Measurements from ENCODE around the gene TDRD9.

TDRD9 gene

DNA sequence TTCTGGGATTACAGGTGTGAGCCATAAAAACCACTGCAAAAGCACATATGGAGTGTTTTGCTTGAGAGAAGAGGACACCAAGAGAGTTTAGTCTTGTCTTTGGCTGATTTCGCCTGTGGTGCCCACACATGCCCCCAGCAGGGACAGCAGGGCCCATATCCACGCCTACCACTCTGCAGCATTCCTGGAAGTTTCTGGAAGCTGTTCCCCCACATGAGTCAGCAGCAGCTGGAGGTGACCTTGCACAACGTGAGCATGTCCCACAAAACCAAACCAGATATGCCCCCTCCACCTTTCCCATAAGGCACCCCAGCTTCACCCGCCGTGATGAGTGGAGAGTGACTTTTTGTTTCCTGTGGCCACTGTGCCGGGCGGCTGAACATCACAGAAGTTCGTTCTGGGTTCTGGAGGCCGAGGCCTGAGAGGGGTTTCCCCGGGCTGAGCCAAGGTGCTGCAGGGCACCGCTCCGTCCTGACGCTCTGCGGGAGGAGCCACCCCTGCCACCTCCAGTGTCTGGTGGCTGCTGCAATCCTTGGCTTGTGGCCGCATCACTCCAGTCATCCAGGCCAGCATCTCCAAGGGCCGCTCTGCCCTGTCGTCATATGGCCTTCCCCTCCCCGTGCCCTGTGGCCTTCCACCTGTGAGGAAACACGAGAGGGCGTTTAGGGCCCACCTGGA lies 162.0 kb downstream of the TDRD9 start:
- no peak for DNase-seq (ENCODE audit: low read depth in 3 of 3)

DNA sequence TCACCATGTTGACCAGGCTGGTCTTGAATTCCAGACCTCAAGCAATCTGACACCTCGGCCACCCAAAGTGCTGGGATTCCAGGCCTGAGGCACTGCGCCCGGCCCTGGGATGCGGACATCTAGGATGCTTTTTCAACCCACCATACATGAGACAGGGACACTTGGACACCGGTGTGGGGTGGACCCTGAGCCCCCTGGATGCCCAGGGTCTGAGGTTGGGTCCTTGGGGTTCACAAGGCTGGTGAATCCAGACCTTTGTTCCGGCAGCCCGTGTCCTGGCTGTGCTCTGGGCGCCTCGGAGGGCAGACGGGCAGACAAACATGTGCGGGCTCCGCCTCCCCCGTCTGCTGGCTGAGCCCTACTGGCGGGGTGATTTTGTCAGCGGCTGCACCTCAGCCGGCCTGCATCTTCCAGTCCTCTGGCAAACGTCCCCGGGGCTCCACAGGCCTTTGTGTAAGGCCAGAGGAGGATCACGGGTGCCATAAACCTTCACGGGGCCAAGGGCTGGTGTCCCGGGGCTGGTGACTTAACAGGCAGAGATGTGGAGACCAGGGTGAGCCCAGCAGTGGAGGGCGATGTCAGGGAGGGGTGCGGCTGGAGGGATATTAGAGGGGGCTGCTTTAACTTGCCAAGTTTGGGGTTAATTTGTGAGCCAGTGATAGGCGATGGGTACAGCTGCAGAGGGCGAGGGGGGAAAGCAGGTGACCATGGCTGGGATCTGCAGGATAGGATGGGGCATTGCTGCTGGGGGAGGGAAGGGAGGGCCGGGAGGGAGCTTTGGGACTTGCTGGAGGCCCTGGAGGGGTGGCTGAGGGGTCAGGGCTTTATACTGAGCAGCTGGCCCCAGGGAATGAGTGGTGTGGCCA lies 163.0 kb downstream of the TDRD9 start:
- DNase-seq (ENCODE audit: low read depth in 3 of 3) = no peak

DNA sequence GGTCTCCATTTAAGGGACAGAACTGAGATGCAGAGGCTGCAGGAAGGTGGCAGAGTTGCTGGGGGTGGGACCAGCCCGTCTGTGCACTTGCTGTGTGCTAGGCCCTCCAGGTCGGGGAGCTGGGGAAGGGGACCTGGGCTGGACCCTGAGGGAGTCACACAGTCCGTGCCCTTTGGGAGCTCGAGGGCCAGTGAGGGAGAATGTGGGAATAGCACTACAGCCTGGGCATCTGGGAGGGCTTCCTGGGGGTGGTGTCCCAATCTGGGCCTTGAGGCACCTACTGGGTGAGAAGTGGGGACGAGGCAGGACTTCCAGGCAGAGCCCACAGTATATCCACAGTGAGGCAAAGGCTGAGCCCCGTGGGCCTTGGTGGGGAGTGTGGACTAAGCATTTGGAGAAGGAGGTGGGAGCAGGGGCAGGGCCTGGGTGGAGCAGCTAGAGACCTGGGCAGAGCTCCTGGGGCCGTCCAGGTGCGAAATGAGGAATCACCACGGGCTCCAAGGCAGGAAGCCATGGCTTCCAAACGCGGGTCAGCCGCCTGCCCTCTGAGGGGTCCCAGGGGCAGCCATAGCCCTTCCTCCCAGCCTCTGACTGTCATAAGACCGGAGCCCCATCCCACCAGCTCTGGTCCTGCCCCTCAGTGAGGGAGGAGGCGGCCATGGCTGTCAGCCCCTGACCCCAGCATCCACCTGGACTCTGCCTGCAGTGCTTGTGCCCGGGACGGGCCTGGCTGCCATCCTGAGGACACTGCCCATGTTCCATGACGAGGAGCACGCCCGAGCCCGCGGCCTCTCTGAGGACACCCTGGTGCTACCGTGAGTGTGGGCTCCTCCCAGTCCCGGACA lies 163.9 kb downstream of the TDRD9 start:
- DNase-seq (ENCODE audit: low read depth in 3 of 3) = no peak

DNA sequence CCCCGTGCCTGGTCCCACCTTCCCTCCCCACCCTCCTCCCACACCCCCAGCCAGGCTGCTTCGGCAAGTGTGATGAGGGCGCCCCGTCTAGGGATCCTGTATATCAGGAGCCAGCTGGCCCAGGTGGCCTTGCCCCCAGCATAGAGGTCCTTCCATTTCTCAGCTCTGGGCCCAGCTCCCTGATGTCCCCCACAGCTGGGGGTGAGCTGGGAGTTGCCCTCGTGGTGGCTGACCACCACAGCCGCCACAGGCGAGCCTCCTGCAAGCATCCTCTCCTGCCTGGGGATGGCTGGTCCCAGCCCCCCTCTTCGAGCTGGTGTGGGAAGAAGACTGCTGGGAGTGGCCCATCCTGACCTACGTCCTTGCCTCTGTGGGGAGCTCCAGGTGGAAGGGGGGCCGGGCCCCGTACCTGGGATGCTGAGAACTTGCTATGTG lies 164.7 kb downstream of the TDRD9 start:
- DNase-seq (ENCODE audit: low read depth in 3 of 3) = no peak

DNA sequence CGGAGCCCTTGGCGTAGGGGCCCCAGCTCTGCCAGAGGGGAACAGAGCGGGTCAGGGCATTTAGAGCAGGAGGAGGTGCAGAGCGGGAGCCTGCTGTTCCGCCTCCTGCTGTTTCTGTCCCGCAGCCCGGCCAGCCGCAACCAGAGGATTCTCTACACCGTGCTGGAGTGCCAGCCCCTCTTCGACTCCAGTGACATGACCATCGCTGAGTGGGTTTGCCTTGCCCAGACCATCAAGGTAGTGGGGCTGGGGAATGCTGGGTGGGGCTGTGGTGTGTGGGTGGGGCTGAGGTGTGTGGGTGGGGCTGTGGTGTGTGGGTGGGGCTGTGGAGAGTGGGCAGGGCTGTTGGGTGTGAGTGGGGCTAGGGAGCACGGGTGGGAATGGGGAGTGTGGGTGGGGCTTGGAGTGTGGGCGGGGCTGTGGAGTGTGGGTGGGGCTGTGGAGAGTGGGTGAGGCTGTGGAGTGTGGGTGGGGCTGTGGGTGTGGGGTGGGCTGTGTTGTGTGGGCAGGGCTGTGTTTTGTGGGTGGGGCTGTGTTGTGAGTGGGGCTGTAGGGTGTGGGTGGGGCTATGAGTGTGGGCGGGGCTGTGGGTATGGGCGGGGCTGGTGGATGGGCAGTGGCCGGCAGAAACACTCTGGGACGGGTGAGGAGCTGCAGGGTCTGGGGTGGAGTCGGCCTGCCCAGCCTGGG lies 165.3 kb downstream of the TDRD9 start:
- no peak for DNase-seq (ENCODE audit: low read depth in 3 of 3)

DNA sequence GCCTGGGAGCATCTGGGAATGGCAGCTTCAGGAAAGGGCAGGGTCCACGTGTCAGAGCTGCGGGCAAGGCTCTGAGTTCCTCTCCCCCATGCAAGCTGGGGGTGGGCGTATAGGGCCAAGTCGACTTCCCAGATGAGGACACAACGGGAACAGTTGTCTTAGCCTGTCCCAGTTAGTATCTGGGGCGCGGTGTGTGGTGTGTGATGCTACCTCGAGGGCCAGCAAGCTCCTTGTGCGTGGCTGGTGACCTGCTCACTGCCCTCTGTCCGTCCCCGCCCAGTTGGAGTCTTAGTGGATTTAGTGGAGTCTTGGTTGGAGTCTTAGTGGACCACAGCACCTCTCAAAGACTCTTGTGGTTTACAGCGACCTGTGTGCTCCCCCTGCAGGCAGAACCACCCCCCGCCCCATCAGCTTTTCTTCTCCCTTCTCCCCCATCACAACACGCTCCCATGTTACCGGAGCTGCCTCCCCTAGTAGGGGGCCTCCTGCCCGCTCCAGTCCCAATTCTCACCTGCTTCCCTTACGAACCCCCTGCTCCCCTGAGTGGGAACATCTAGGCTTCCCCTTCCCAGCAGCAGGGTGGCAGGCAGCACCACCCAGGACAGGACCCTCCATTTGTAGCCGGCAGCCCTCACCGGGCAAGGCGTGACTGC lies 165.9 kb downstream of the TDRD9 start:
- no peak for DNase-seq (ENCODE audit: low read depth in 3 of 3)

DNA sequence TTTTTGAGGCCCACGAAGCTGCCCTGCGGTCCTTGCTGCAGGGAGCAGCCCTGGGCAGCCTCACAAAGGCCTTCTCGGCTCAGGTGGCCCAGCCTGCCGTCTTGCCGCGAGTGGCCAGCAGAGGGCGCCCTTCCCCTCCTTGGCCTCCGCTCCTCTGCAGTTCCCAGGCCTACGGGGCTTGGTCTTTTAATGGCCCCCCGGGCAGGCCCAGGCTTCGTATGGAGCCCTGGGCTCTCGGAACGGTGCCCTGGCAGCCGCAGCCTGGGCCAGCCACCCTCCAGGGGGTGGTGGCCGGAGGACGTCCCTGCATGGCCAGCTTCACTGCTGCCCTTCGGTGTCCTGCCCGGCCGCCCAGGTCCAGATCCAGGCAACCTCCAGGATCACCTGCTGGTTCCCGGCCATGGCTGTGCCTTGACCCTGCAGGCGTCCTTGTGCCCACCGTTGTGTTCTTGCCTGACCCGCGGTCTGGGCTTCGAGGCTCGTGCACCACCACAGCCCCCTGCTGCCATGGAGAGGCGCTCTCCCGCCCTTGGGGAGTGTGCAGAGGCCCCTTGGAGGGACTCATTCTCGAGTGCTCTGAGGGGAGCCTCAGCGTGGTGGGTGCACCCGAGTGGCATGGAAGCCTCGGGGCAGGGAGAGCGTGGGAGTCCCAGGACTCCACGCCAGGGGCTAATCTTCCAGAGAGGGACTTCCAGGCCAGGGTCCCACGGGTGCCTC lies 166.6 kb downstream of the TDRD9 start:
- peak; percentile 52 to 75 (median 68) for DNase-seq (ENCODE audit: low read depth in 3 of 3)

DNA sequence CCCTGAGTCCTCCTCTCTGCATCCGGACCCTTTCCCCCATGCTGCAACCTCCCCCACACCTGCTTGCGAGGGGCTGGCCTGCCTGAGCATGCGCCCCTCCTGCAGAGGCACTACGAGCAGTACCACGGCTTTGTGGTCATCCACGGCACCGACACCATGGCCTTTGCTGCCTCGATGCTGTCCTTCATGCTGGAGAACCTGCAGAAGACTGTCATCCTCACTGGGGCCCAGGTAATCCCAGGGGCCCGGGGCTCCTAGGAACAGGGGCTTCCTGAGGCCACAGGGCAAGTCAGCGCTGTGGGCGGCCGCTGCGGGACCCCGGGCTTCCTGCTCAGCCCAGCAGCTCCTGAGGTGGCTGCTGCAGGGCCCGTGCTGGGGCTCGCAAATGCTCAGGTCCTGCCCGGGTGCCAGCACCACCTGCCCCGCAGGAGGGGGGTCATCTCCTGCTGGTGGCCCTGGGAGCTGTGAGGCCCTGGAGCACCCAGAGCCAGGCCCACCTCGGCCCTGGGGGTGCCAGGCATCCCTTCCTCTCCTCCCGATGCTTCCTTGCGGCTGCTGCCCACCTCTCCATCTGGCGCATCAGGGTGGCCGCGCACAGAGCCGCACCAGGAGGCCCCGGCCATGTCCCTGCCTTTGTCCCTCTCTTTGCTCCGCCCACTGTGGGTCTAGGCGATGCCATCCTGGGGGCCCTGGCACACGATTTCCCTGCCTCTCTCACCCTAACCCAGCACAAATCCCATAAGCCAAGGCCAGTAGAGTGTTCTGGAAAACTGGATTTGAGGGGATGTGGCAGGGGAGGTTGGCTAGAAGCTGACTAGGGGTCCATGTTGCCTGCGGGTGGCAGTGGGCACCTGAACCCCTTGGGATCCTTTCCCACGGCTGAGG lies 167.4 kb downstream of the TDRD9 start:
- no peak for DNase-seq (ENCODE audit: low read depth in 3 of 3)

DNA sequence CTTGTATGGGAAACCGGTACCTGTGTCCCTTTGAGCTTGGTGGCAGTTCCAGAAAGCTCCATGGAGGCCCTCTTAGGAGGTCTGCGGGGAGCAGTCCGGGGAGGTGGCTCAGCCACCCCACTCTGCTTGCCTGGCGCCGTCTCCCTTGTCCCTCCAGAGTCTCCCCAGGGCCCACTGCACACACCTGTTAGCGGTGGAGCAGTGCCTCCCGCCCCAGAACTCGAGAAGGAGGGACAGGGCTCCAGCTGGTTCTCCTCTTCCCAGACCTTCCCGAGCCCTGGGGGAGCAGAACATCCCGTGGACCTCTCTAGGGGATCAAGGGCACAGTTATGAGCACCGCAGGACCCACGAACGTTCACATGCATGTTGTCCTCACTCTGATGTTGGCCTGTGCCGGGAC lies 168.1 kb downstream of the TDRD9 start:
- DNase-seq (ENCODE audit: low read depth in 3 of 3) = no peak

DNA sequence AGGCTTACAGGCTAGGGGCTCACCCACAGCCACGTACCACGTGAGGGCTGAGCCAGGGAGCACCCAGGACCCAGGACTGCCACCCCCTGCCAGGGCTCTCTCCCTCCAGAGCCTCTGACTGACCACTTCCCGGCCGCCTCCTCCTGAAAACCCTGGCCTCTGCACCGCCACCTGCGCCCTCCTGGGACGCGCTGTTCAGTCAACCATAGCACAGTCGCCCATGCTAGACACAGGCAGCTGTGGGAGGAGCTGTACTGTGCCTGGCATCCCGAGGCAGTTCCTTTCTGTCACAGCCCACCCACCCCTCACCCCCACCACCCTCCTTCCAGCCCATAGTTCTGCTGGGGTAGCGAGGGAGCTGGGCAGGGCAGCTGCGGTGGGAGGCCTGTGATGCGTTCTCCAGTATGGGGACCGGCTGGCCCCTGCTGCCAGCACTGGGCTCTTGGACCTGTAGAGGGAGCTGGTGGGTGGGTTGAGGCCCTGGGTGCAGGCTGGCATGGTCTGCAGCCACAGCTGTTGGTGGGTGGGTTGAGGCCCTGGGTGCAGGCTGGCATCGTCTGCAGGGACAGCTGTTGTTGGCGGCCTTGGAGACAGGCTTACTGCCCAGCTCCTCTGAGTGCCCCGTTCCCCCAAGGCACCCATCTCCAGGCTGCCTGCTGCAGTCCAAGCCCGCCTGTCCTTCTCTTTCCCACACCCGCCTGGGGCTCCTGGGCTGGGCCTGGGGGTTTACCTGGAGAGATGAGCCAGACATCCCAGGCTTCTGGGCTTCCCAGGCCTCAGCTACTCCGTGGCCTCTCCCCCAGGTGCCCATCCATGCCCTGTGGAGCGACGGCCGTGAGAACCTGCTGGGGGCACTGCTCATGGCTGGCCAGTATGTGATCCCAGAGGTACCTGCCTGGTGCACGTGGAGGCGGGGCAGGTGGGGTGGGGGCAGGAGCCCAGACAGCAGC lies 168.8 kb downstream of the TDRD9 start:
- no peak for DNase-seq (ENCODE audit: low read depth in 3 of 3)

DNA sequence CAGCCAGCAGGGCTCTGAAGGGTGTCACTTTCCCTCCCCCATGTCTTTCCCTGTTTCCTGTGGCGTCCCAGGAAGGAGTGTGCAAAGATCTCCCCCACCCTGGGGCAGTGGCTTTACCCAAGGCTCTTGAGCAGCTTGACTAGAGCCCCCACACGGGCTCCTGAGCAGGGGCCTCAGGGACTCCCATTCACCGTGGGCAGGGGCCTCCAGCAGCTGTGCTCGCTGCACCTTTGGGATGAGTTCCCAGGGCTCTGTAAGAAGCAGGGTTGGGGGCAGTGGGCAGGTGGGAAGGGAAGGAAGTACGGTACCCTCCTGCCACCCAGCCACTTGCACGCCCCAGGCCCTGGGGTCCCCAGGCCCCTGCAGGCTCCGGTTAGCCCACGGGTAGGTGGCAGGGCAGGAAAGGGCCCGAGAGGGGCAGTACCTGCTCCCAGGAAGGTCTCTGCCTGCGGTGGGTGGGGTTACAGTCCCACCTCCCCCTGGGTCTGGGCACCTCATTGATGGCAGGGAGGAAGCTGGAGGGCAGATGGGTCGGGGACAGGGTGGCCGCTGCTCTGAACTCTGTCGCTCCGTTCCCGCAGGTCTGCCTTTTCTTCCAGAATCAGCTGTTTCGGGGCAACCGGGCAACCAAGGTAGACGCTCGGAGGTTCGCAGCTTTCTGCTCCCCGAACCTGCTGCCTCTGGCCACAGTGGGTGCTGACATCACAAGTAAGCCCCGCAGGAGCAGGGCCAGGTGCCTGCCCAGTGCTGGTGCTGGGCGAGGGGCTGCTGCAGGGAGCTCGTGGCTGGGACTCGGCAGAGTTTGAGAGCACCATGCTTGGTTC lies 170.2 kb downstream of the TDRD9 start:
- DNase-seq (ENCODE audit: low read depth in 3 of 3) = no peak

DNA sequence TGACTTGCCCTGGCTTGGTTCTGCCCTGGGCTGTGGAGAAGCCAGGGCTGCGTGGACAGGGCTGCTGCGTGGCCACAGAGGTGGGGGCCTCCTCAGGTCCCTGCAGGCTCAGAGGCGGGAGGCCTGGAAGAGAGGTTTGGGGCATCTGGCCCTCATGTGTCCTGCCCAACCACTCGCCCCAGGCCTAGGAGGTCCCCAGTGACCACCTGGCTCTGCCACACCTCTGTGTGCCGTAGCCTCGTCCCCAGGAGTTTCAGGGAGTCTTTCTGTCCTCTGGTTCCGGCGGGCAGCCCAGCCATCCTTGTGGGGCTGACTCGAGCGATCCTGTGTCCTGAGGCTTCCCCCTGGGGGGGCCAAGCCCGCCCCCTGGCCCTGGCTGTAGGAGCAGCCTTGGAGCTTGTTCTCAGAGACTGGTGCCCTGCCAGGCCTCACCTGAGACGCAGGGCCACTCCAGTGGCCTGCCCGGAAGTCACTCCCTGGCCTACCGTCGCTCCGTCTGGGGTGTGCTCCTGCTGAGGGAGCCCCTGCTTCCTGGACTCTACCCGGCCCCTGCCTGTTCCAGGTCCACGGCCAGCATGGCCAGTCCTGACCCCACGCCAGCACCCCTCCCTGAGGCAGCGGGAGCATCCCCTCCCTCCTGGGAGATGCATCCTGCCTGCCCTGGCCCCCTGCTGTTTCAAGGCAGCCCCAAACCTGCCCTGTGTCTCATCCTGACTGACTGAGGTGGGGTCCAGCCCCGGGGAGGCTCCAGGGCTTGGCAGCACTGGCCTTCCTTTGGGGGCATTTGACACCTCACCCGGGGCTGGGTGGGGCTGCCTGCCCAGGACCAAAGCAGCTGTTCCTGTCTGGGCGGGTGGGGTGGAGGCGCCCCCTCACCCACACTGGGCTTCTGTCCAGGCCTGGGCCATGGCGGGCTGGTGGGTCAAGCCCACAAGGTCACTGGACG lies 171.1 kb downstream of the TDRD9 start:
- DNase-seq (ENCODE audit: low read depth in 3 of 3) = no peak

DNA sequence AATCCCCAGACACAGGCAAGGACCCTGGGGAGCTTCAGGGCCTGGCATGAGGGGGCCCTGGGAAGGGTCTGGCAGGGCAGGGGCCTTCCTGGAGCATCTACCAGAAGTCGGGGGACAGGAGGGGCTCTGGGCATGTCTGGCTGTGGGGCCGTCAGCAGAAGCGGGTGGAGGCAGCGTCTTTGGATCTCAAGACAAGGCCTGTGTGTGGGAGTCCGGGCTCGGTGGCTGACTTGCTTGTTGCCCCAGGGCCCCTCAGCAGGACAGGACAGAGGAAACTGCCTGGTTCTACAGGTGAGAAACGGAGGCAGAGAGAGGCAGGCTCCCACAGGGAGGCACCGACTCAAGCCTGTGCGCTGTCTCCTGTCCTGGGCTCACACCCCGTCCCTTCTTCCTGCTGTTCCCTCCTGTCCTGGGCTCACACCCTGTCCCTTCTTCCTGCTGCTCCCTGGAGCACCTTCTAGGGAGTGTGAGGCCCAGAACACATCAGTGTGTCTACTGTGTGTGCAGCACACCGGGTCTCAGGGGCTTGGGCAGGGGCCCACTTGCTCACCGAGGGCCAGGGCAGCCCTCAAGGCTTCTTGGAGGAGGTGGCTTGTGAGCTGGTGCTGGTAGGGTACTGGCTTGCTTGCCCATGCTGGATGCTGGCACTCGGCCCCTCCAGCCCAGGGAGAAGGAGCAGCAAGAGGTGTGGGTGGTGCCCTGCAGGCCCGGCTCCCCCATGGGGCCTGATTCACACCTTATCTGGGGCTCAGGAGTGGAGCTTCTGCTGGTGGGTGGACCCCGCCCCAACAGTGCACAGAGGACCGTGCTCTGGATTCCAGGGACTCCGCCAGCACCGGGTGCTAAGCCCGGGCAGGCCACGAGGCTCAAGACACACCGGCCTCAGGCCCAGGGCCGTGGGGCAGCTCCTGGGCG lies 172.2 kb downstream of the TDRD9 start:
- DNase-seq (ENCODE audit: low read depth in 3 of 3) = no peak

DNA sequence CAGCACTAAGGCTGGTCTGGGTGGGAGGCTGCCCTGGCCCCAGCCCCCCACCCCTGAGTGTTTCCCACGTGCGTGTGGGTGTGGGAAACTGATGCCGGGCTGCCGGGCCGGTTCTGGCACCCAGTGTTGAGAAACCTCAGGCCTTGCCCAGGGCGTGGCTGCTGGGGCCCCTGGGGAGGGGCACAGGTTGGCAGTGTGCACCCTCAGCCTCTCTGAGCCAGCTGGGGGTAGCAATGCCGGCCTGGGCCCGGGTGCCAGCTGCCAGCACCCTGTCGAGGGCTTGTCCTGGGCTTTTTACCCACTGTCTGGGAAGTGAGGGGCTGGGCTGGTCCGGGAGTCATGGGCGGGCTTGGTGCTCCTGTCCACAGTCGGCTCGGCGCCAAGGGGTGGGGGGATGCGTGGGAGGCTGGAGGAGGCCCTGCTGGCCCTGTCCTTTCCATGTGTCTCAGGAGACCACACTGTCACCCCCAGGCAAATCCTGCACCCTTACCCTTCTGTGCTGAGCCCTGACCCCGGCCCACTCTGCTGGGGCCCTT lies 172.9 kb downstream of the TDRD9 start:
- no peak for DNase-seq (ENCODE audit: low read depth in 3 of 3)

Measured in stimulated activated CD4-positive, alpha-beta T cell treated with anti-CD3 and anti-CD28 coated beads, TNF-alpha, amount 100 ng/mL, for 48 hours (primary cell).